Neuronal stem cell (in vitro differentiated cells): Measurements from ENCODE around the gene CAND2.

ENCODE experiments used
- DNase-seq: peaks from one replicate; pipeline ENCODE4 v3.0.0-alpha.2; 2013; ENCODE audit warnings: low spot score
- H2AFZ ChIP-seq: one replicate; pipeline ENCODE4 v1.6.1; 2013; ENCODE audit warnings: mild to moderate bottlenecking, low read length, inconsistent platforms
- H2AK5ac ChIP-seq: 2 replicates; pipeline ENCODE4 v1.6.1; 2013; ENCODE audit warnings: low read depth, mild to moderate bottlenecking, inconsistent platforms, low read length, moderate library complexity, mixed read lengths
- H2BK120ac ChIP-seq: 2 replicates; pipeline ENCODE4 v1.6.1; 2013; ENCODE audit warnings: low read depth, mild to moderate bottlenecking, inconsistent platforms, low read length, moderate library complexity, mixed read lengths
- H2BK12ac ChIP-seq: one replicate; pipeline ENCODE4 v1.6.1; 2013; ENCODE audit warnings: low read length, inconsistent platforms
- H2BK15ac ChIP-seq: 2 replicates; pipeline ENCODE4 v1.6.1; 2013; ENCODE audit warnings: mild to moderate bottlenecking, low read length, inconsistent platforms, mixed read lengths
- H2BK5ac ChIP-seq: one replicate; pipeline ENCODE4 v1.6.1; 2013; ENCODE audit warnings: inconsistent platforms, mild to moderate bottlenecking, low read length, moderate library complexity
- H3K14ac ChIP-seq: one replicate; pipeline ENCODE4 v1.6.1; 2013; ENCODE audit warnings: low read length, inconsistent platforms
- H3K18ac ChIP-seq: 2 replicates; pipeline ENCODE4 v1.6.1; 2013; ENCODE audit warnings: low read length, inconsistent platforms
- H3K23ac ChIP-seq: 2 replicates; pipeline ENCODE4 v1.6.1; 2013; ENCODE audit warnings: low read depth, mild to moderate bottlenecking, mixed read lengths, low read length, inconsistent platforms; ENCODE audit not compliant: poor library complexity
- H3K27ac ChIP-seq: replicated peaks from 3 replicates; pipeline ENCODE4 v1.5.1; 2013; ENCODE audit warnings: low read length, inconsistent platforms
- H3K27me3 ChIP-seq, 3 experiments: 2 replicates each; pipeline ENCODE4 v1.6.1; 2013; ENCODE audit warnings: low read length in 3 of 3, mild to moderate bottlenecking in 2 of 3, inconsistent platforms in 1 of 3, low read depth in 1 of 3, mixed read lengths in 1 of 3, moderate library complexity in 1 of 3; ENCODE audit not compliant: control insufficient read depth in 3 of 3, insufficient read depth in 3 of 3
- H3K36me3 ChIP-seq, 2 donors: replicated peaks in 1 of 2; 2 replicates each; pipeline ENCODE4 v1.6.1; 2013; ENCODE audit warnings: low read length in 2 of 2; ENCODE audit not compliant: control insufficient read depth in 2 of 2, insufficient read depth in 2 of 2
- H3K4ac ChIP-seq: 2 replicates; pipeline ENCODE4 v1.6.1; 2013; ENCODE audit warnings: inconsistent platforms, mild to moderate bottlenecking, low read length, moderate library complexity
- H3K4me1 ChIP-seq, 2 donors: 1 replicate in 1 of 2; 2 replicates in 1 of 2; pipeline ENCODE4 v1.6.1; 2013; ENCODE audit warnings: low read length in 2 of 2, low read depth in 1 of 2; ENCODE audit not compliant: control insufficient read depth in 2 of 2, insufficient read depth in 1 of 2
- H3K4me2 ChIP-seq: one replicate; pipeline ENCODE4 v1.6.1; 2013; ENCODE audit warnings: mild to moderate bottlenecking, low read length, inconsistent platforms; ENCODE audit not compliant: insufficient read depth, poor library complexity, severe bottlenecking
- H3K4me3 ChIP-seq, 2 donors: 2 replicates each; pipeline ENCODE4 v1.5.1; 2013; ENCODE audit warnings: low read length in 2 of 2, mild to moderate bottlenecking in 2 of 2, inconsistent platforms in 1 of 2, moderate library complexity in 1 of 2
- H3K79me1 ChIP-seq: one replicate; pipeline ENCODE4 v1.6.1; 2013; ENCODE audit warnings: low read depth, mild to moderate bottlenecking, inconsistent platforms, low read length, moderate library complexity
- H3K9ac ChIP-seq: one replicate; pipeline ENCODE4 v1.6.1; 2013; ENCODE audit warnings: mild to moderate bottlenecking, low read depth, low read length, inconsistent platforms; ENCODE audit not compliant: poor library complexity
- H3K9me3 ChIP-seq, 2 donors: replicated peaks in 1 of 2; 2 replicates each; pipeline versions ENCODE3 to v1.6.1; 2013; ENCODE audit warnings: low read length in 2 of 2, mild to moderate bottlenecking in 2 of 2, inconsistent platforms in 1 of 2, low read depth in 1 of 2, mixed read lengths in 1 of 2, moderate library complexity in 1 of 2; ENCODE audit not compliant: control insufficient read depth in 2 of 2, insufficient read depth in 1 of 2
- H4K8ac ChIP-seq: one replicate; pipeline ENCODE4 v1.6.1; 2013; ENCODE audit warnings: low read depth, mild to moderate bottlenecking, inconsistent platforms, low read length, moderate library complexity
- H4K91ac ChIP-seq: one replicate; pipeline ENCODE4 v1.6.1; 2013; ENCODE audit warnings: low read length, low read depth, mild to moderate bottlenecking, inconsistent platforms; ENCODE audit not compliant: poor library complexity
- WGBS, 2 donors: extraction: QIAGEN DNeasy Blood & Tissue Kit; methylation state at CpG; one replicate each; pipeline ENCODE4 v1.1.7; 2013; ENCODE audit warnings: missing lambda C conversion rate in 2 of 2, mixed read lengths in 1 of 2; ENCODE audit not compliant: insufficient read length in 2 of 2, insufficient replicate concordance in 1 of 2; ENCODE audit errors: extremely low coverage in 2 of 2; 5-methylcytosine and 5-hydroxymethylcytosine counted together

The CAND2 gene

DNA sequence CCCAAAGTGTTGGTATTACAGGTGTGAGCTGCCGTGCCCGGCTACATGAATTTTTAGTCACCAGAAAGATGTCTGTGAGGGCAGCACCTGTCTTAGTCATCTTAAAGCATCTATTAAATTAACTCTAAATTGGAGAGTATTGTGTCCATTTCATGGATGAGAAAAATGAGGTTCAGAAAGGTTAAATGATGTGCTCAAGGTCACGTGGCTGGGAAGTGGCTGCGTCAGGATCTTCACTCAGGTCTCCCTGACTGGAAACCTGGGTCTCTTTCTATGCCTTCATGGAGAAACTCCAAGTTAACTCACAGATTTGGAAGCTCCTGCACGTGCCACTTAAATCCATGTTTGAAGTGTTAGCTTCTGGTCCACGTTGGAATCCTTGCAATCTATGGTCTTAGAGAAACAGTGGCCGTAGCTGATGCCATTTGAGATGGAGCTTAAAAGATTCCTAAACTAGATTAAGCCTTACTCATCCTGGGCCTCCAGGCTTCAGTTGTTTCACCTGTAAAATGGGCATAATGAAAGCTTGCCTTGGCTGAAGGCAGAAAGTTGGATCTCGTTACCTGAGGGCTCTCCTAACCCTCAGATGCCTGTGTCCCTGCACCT is 32.2 kb upstream of the CAND2 start:
- H3K23ac ChIP-seq: no peak overlapping the region
- H2BK5ac ChIP-seq: no peak overlapping the region
- H3K14ac ChIP-seq: no peak overlapping the region
- DNase-seq: no peak
- H3K9ac ChIP-seq: no peak overlapping the region
- H3K4me2 ChIP-seq: no peak overlapping the region
- H2BK120ac ChIP-seq: no peak overlapping the region
- no peak overlapping the region for H2BK12ac ChIP-seq
- no peak overlapping the region for H3K4me3 ChIP-seq
- no peak overlapping the region for H2AK5ac ChIP-seq
- WGBS, 2 donors: no CpG with 5 or more reads among the region's 8 CpGs
- H2BK15ac ChIP-seq: no peak overlapping the region
- H4K8ac ChIP-seq: no peak overlapping the region
- H3K18ac ChIP-seq: no peak overlapping the region
- H4K91ac ChIP-seq: no peak overlapping the region
- H3K4me1 ChIP-seq: peaks cover 0 to 3% of the 10 kb centered on the region in 2 donors
- no peak overlapping the region for H3K4ac ChIP-seq
- H3K27me3 ChIP-seq: peaks cover 0 to 12% (median 0%) of the 10 kb centered on the region in 3 experiments
- H3K9me3 ChIP-seq: no peaks in the 10 kb centered on the region
- H3K79me1 ChIP-seq: no peaks in the 10 kb centered on the region
- no peak overlapping the region for H3K27ac ChIP-seq
- no peak overlapping the region for H2AFZ ChIP-seq
- no peaks in the 10 kb centered on the region for H3K36me3 ChIP-seq

- Histone ChIP-seq H3K27me3 (peaks cover 0 to 6% (median 0%) of the 10 kb centered on the region in 3 experiments), H3K4me3 (no peak overlapping the region), H3K27ac (no peak overlapping the region), H3K14ac (no peak overlapping the region), H3K79me1 (no peaks in the 10 kb centered on the region), H3K4me2 (no peak overlapping the region), H4K8ac (no peak overlapping the region), H2BK5ac (no peak overlapping the region), H2AK5ac (no peak overlapping the region), H3K9me3 (no peaks in the 10 kb centered on the region), H2AFZ (no peak overlapping the region), H2BK15ac (no peak overlapping the region), H3K23ac (no peak overlapping the region), H4K91ac (no peak overlapping the region), H2BK120ac (no peak overlapping the region), H3K9ac (no peak overlapping the region), H3K4ac (no peak overlapping the region), H2BK12ac (no peak overlapping the region), H3K18ac (no peak overlapping the region), H3K36me3 (no peaks in the 10 kb centered on the region), H3K4me1 (peaks cover 0 to 3% of the 10 kb centered on the region in 2 donors)
- DNase-seq: no peak
- no CpG with 5 or more reads among the region's 6 CpGs for WGBS, 2 donors
These were observed 29.9 kb upstream of the CAND2 start for GRCh38 chr3:12766541-12766940.

GRCh38 chr3:12768579-12769527 is 27.6 kb upstream of the CAND2 start:
- H3K9me3 ChIP-seq: no peaks in the 10 kb centered on the region
- no peak overlapping the region for H2BK5ac ChIP-seq
- H3K36me3 ChIP-seq: no peaks in the 10 kb centered on the region
- H3K23ac ChIP-seq: no peak overlapping the region
- peak overlapping the region; percentile 58 for H3K18ac ChIP-seq
- H2BK120ac ChIP-seq: no peak overlapping the region
- H3K4me3 ChIP-seq: no peak overlapping the region
- H3K27ac ChIP-seq: no peak overlapping the region
- peak overlapping the region; percentile 8 for H4K8ac ChIP-seq
- no peaks in the 10 kb centered on the region for H3K79me1 ChIP-seq
- H3K4me1 ChIP-seq: no peaks in the 10 kb centered on the region
- no peak overlapping the region for H2BK12ac ChIP-seq
- DNase-seq: no peak
- peaks cover 0 to 6% (median 0%) of the 10 kb centered on the region in 3 experiments for H3K27me3 ChIP-seq
- H3K14ac ChIP-seq: no peak overlapping the region
- peak overlapping the region; percentile 39 for H3K4me2 ChIP-seq
- no peak overlapping the region for H2AFZ ChIP-seq
- no peak overlapping the region for H3K4ac ChIP-seq
- WGBS, 2 donors: no CpG with 5 or more reads among the region's 54 CpGs
- no peak overlapping the region for H2AK5ac ChIP-seq
- no peak overlapping the region for H3K9ac ChIP-seq
- no peak overlapping the region for H2BK15ac ChIP-seq
- H4K91ac ChIP-seq: no peak overlapping the region

DNA sequence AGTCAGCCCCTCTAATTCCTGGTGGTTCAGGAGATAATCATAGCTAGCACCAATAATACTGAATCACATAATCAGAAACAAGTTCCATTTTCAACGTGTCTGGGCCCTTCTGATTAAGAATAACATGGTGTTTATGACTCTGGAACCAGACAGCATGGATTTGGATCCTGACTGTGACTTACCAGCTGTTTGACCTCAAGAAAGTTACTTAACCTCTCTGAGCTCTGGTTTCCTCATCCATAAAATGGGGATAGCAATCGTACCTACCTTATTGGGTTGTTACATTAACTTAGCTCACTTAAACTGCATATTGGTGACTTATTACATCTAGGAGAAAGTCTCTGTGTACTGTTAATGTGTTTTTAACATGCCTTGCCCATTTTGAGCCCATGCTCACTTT is 26.7 kb upstream of the CAND2 start:
- Histone ChIP-seq H3K36me3 (no peaks in the 10 kb centered on the region), H2BK12ac (no peak overlapping the region), H2BK15ac (no peak overlapping the region), H3K9ac (no peak overlapping the region), H3K4ac (no peak overlapping the region), H2AFZ (no peak overlapping the region), H3K27me3 (peaks cover 0 to 6% (median 0%) of the 10 kb centered on the region in 3 experiments), H3K4me2 (no peak overlapping the region), H3K18ac (no peak overlapping the region), H3K4me3 (no peak overlapping the region), H2BK120ac (no peak overlapping the region), H4K91ac (no peak overlapping the region), H3K23ac (no peak overlapping the region), H2AK5ac (no peak overlapping the region), H3K14ac (no peak overlapping the region), H3K9me3 (no peaks in the 10 kb centered on the region), H3K4me1 (no peaks in the 10 kb centered on the region), H4K8ac (no peak overlapping the region), H3K27ac (no peak overlapping the region), H2BK5ac (no peak overlapping the region), H3K79me1 (no peaks in the 10 kb centered on the region)
- no CpG with 5 or more reads among the region's 2 CpGs for WGBS, 2 donors
- DNase-seq: no peak
